MV-4-11 (cell line): Measurements from ENCODE around the gene NDST1.

Experiments
- DNase-seq: peaks from one replicate; lab custom pipeline; 2025; lab: John Stamatoyannopoulos, UW

Gene NDST1

DNA sequence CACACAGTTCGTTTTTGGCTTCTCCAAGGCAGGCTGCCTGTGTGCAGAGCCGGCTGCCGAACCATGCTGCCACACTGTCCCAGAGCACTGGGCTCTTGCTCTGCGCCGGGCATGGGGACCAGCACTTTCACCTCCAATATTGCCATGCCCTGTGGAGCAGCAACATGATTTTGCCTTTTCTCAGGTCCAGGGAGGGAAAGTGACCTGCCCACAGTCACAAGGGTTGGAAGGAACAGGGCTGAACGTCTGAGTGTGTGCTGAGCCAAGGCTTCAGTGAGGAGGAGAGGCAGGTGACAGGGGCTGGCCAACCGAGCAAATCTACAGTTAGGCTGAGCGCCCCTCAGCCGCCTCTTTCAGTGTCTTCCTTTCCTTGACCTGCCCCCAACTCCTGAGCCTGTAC lies 98.5 kb downstream of the NDST1 start:
- DNase-seq = no peak

DNA sequence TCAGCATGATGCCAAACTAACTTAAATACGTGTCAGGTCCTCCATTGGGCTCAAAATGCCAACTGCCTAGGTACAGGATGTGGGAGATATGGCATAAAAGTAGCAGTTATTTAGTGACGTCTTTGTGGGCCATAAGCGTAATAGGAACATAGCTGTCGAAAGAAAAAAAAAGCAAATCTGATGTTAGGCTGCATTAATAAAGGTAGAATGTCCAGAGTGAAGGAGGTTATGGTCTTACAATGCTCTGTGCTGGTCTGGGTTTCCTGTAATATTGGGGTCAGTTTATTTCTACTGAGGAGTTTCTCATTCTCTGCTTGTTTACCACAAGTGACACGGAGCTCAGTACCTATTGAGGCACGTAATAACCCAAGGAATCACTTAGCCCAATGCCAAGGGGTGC lies 99.2 kb downstream of the NDST1 start:
- DNase-seq = no peak
